Vagina (tissue), 2 donors: Measurements from ENCODE around the gene DHX58. TPM values are rescaled to one million over a fixed set of nuclear protein-coding genes. Genes with fewer than 3 reads are reported as not detected.

ENCODE experiments used
- DNase-seq, 2 donors: peaks; one replicate each; pipeline ENCODE4 v3.0.0-alpha.2; 2017; ENCODE audit errors: extremely low spot score in 2 of 2
- H3K27ac ChIP-seq: fragments of 200-600 bp; sonication (generic); one replicate; pipeline ENCODE4 v1.5.1; 2019
- H3K27me3 ChIP-seq: fragments of 200-600 bp; sonication (generic); one replicate; pipeline ENCODE4 v1.5.1; 2019
- H3K36me3 ChIP-seq, 2 donors: fragments of 200-600 bp; sonication (generic); one replicate each; pipeline ENCODE4 v1.5.1; 2017 to 2019
- H3K4me1 ChIP-seq: fragments of 200-600 bp; sonication (generic); one replicate; pipeline ENCODE4 v1.5.1; 2019
- H3K4me3 ChIP-seq, 2 donors: fragments of 200-600 bp; sonication (generic); 1 replicate in 1 of 2; 2 replicates in 1 of 2; pipeline ENCODE4 v1.5.1; 2016 to 2019
- H3K9me3 ChIP-seq: fragments of 200-600 bp; sonication (generic); one replicate; pipeline ENCODE4 v1.5.1; 2019
- CTCF ChIP-seq, 3 experiments: fragments of 450-650 bp in 2 of 3; fragments of 200-600 bp in 1 of 3; sonication (generic) in 1 of 3; IDR thresholded peaks; one replicate each; pipeline ENCODE4 v1.5.1; 2017 to 2019; ENCODE audit warnings: antibody characterized with exemption in 3 of 3, mild to moderate bottlenecking in 2 of 3, moderate library complexity in 2 of 3
- POLR2A ChIP-seq, 2 donors: fragments of 450-650 bp; IDR thresholded peaks; one replicate each; pipeline ENCODE4 v1.6.1; 2017; ENCODE audit warnings: antibody characterized with exemption in 2 of 2, mild to moderate bottlenecking in 2 of 2, moderate library complexity in 2 of 2
- POLR2AphosphoS5 ChIP-seq, 2 donors: sonication (generic); formaldehyde crosslinking; IDR thresholded peaks; one replicate each; pipeline ENCODE4 v1.9.0; 2017; ENCODE audit warnings: antibody characterized with exemption in 2 of 2, mild to moderate bottlenecking in 2 of 2, low read depth in 1 of 2; ENCODE audit not compliant: insufficient read depth in 1 of 2
- intact Hi-C: fragments of 100-400 bp; cut with DNase I; formaldehyde crosslinking; loops from one replicate; pipeline ENCODE4 v1.15.1; 2023
- total RNA-seq: library from RNA; depleted of rRNA; stranded (reverse); fragments of >200 nt; gene quantifications from one replicate; pipeline ENCODE4 v1.2.3, GENCODE V29; 2016

Gene DHX58
- total RNA-seq, 1 donor from 2014 or later: 8.1 TPM

GRCh38 chr17:42122371-42123303 is 10.1 kb upstream of the DHX58 start, which contains the start of gene HSPB9:
Gene HSPB9 (plus strand): TSS chr17:42122804. CDS start chr17:42122851, 47 bp downstream.
- no peak for DNase-seq
- Histone ChIP-seq H3K36me3 (peaks cover 0 to 32% of the 10 kb centered on the region in 2 donors), H3K27ac (peak within 1 kb of the TSS; percentile 70), H3K27me3 (no peaks in the 10 kb centered on the region), H3K9me3 (no peaks in the 10 kb centered on the region), H3K4me3 (peak within 1 kb of the TSS in 1 of 2 donors; percentile 96), H3K4me1 (peaks cover 35% of the 10 kb centered on the region)
- intact Hi-C loops: no loop called here
- TF ChIP-seq CTCF (IDR thresholded peaks at IDR 0.05): no peak
- TF ChIP-seq POLR2AphosphoS5 (IDR thresholded peaks at IDR 0.05; ENCODE audit: insufficient read depth in 1 of 2, low read depth in 1 of 2): no peak
- no peak for TF ChIP-seq POLR2A (IDR thresholded peaks at IDR 0.05)

- no peaks in the 10 kb centered on the region for H3K27me3 ChIP-seq
- TF ChIP-seq POLR2AphosphoS5 (IDR thresholded peaks at IDR 0.05; ENCODE audit: insufficient read depth in 1 of 2, low read depth in 1 of 2) (peak; percentile 55 to 79), POLR2A (IDR thresholded peaks at IDR 0.05) (no peak)
- H3K36me3 ChIP-seq: peaks cover 0 to 25% of the 10 kb centered on the region in 2 donors
- peak within 1 kb of the TSS; percentile 70 for H3K27ac ChIP-seq
- DNase-seq: no peak
- H3K4me1 ChIP-seq: peaks cover 35% of the 10 kb centered on the region
- intact Hi-C loops: no loop called here
- peak within 1 kb of the TSS; percentile 86 to 96 for H3K4me3 ChIP-seq
- H3K9me3 ChIP-seq: no peaks in the 10 kb centered on the region
These were observed 8.6 kb upstream of the DHX58 start, which contains the start of gene KAT2A for GRCh38 chr17:42120770-42121769. Gene KAT2A (minus strand): TSS chr17:42121367. CDS start chr17:42121304, 63 bp downstream.

GRCh38 chr17:42120161-42120769 is 7.8 kb upstream of the DHX58 start:
- no peak overlapping the region for H3K27ac ChIP-seq
- peaks cover 0 to 17% of the 10 kb centered on the region in 2 donors for H3K36me3 ChIP-seq
- H3K4me1 ChIP-seq: peaks cover 35% of the 10 kb centered on the region
- H3K9me3 ChIP-seq: no peaks in the 10 kb centered on the region
- no peak for DNase-seq
- intact Hi-C loops: no loop called here
- H3K27me3 ChIP-seq: no peaks in the 10 kb centered on the region
- TF ChIP-seq POLR2AphosphoS5 (IDR thresholded peaks at IDR 0.05; ENCODE audit: insufficient read depth in 1 of 2, low read depth in 1 of 2) (no peak), CTCF (IDR thresholded peaks at IDR 0.05) (no peak), POLR2A (IDR thresholded peaks at IDR 0.05) (no peak)
- peak overlapping the region; percentile 86 to 96 for H3K4me3 ChIP-seq

- no peak for DNase-seq
- TF ChIP-seq POLR2AphosphoS5 (IDR thresholded peaks at IDR 0.05; ENCODE audit: insufficient read depth in 1 of 2, low read depth in 1 of 2) (no peak), POLR2A (IDR thresholded peaks at IDR 0.05) (no peak), CTCF (IDR thresholded peaks at IDR 0.05) (no peak)
- no peaks in the 10 kb centered on the region for H3K9me3 ChIP-seq
- peak overlapping the region; percentile 3 for H3K27ac ChIP-seq
- no peaks in the 10 kb centered on the region for H3K27me3 ChIP-seq
- intact Hi-C loops: no loop called here
- peaks cover 35% of the 10 kb centered on the region for H3K4me1 ChIP-seq
- H3K4me3 ChIP-seq: no peak overlapping the region
- H3K36me3 ChIP-seq: peaks cover 0 to 18% of the 10 kb centered on the region in 2 donors
These were observed 6.8 kb upstream of the DHX58 start for GRCh38 chr17:42119301-42119700.
